GM23338 (cell line): Measurements from ENCODE around the gene CELF2. TPM values are rescaled to one million over a fixed set of nuclear protein-coding genes. Genes with fewer than 3 reads are reported as not detected.

Experiments used
- ATAC-seq: fragments of 200-7000 bp; cut with Tn5 transposase; 3 replicates; pipeline ENCODE4 v1.9.1; 2020
- DNase-seq: peaks from one replicate; pipeline ENCODE4 v3.0.0-alpha.2; 2015; ENCODE audit warnings: low spot score
- H2AFZ ChIP-seq: fragments of 200-600 bp; sonication (generic); 2 replicates; pipeline ENCODE4 v1.8.0; 2016; ENCODE audit warnings: antibody characterized with exemption, mild to moderate bottlenecking, moderate library complexity
- H3F3A ChIP-seq: fragments of 200-600 bp; sonication (generic); replicated peaks from 2 replicates; pipeline ENCODE4 v1.8.0; 2017; ENCODE audit warnings: antibody characterized with exemption, mixed run types, low read depth
- H3K27ac ChIP-seq: fragments of 200-600 bp; sonication (generic); 2 replicates; pipeline ENCODE4 v1.6.1; 2016; ENCODE audit warnings: low read depth
- H3K27me3 ChIP-seq: fragments of 200-600 bp; sonication (generic); 2 replicates; pipeline ENCODE4 v1.8.0; 2016; ENCODE audit warnings: mild to moderate bottlenecking, mixed run types, moderate library complexity; ENCODE audit not compliant: insufficient read depth
- H3K36me3 ChIP-seq: fragments of 200-600 bp; sonication (generic); 2 replicates; pipeline ENCODE4 v1.8.0; 2016; ENCODE audit warnings: mild to moderate bottlenecking; ENCODE audit not compliant: insufficient read depth
- H3K4me1 ChIP-seq: fragments of 200-600 bp; sonication (generic); 2 replicates; pipeline ENCODE4 v1.8.0; 2016; ENCODE audit warnings: mild to moderate bottlenecking, moderate library complexity; ENCODE audit not compliant: insufficient read depth
- H3K4me2 ChIP-seq: fragments of 200-600 bp; sonication (generic); 2 replicates; pipeline ENCODE4 v1.7.1; 2017; ENCODE audit warnings: mixed run types
- H3K4me3 ChIP-seq: fragments of 200-600 bp; sonication (generic); 2 replicates; pipeline ENCODE4 v1.6.1; 2016; ENCODE audit warnings: mixed run types
- H3K79me2 ChIP-seq: fragments of 200-600 bp; sonication (generic); replicated peaks from 2 replicates; pipeline ENCODE4 v1.8.0; 2017; ENCODE audit warnings: mild to moderate bottlenecking; ENCODE audit not compliant: insufficient read depth
- H3K9me2 ChIP-seq: fragments of 200-600 bp; sonication (generic); 2 replicates; pipeline ENCODE4 v1.8.0; 2017; ENCODE audit not compliant: insufficient read depth
- H4K20me1 ChIP-seq: fragments of 200-600 bp; sonication (generic); replicated peaks from 2 replicates; pipeline ENCODE4 v1.8.0; 2017; ENCODE audit warnings: mild to moderate bottlenecking; ENCODE audit not compliant: insufficient read depth
- H3K27ac Mint-ChIP-seq: 2 replicates; pipeline ENCODE4 v1.8.0; 2020; ENCODE audit warnings: inconsistent platforms, mild to moderate bottlenecking, moderate library complexity, mixed read lengths
- H3K27me3 Mint-ChIP-seq: 3 replicates; pipeline ENCODE4 v1.8.0; 2022; ENCODE audit warnings: low read depth, mild to moderate bottlenecking, moderate library complexity, mixed read lengths, inconsistent platforms; ENCODE audit not compliant: insufficient read depth, poor library complexity
- H3K36me3 Mint-ChIP-seq: 3 replicates; pipeline ENCODE4 v1.8.0; 2021; ENCODE audit warnings: low read depth, mild to moderate bottlenecking, inconsistent platforms, moderate library complexity, mixed read lengths
- H3K4me1 Mint-ChIP-seq: 3 replicates; pipeline ENCODE4 v1.8.0; 2020; ENCODE audit warnings: mild to moderate bottlenecking, inconsistent platforms, mixed read lengths
- H3K4me3 Mint-ChIP-seq: 3 replicates; pipeline ENCODE4 v1.8.0; 2021; ENCODE audit warnings: moderate library complexity, mild to moderate bottlenecking, inconsistent platforms, mixed read lengths
- H3K9me3 Mint-ChIP-seq: 3 replicates; pipeline ENCODE4 v1.8.0; 2020; ENCODE audit warnings: moderate library complexity, mild to moderate bottlenecking, inconsistent platforms, mixed read lengths
- CREB1 ChIP-seq: fragments of 250-450 bp; sonication (Bioruptor Pico); IDR thresholded peaks from 2 replicates; pipeline ENCODE4 v1.5.0; 2020; ENCODE audit warnings: low read depth, mild to moderate bottlenecking, moderate library complexity
- EZH2 ChIP-seq: fragments of 200-600 bp; sonication (generic); IDR thresholded peaks from one replicate; pipeline ENCODE4 v1.8.0; 2017; ENCODE audit warnings: antibody characterized with exemption, mild to moderate bottlenecking, low read depth; ENCODE audit not compliant: unreplicated experiment
- EZH2phosphoT487 ChIP-seq: fragments of 200-600 bp; sonication (generic); IDR thresholded peaks from one replicate; pipeline ENCODE4 v1.8.1; 2018; ENCODE audit warnings: antibody characterized with exemption; ENCODE audit not compliant: unreplicated experiment
- JUNB ChIP-seq: IDR thresholded peaks from one replicate; pipeline ENCODE4 v1.6.1; 2016; ENCODE audit warnings: antibody characterized with exemption; ENCODE audit not compliant: unreplicated experiment
- NANOG ChIP-seq: IDR thresholded peaks from 2 replicates; pipeline ENCODE4 v1.6.1; 2016; ENCODE audit warnings: antibody characterized with exemption, borderline replicate concordance
- POLR2AphosphoS5 ChIP-seq: IDR thresholded peaks from 2 replicates; pipeline ENCODE4 v1.6.1; 2016; ENCODE audit warnings: antibody characterized with exemption, low read depth
- STAT1 ChIP-seq: IDR thresholded peaks from one replicate; pipeline ENCODE4 v1.6.1; 2016; ENCODE audit warnings: antibody characterized with exemption; ENCODE audit not compliant: unreplicated experiment
- ZNF114 ChIP-seq: fragments of 250-450 bp; sonication (Bioruptor Pico); IDR thresholded peaks from 2 replicates; pipeline ENCODE4 v1.5.0; 2020; ENCODE audit warnings: mild to moderate bottlenecking, moderate library complexity
- ZNF331 ChIP-seq: fragments of 250-450 bp; sonication (Bioruptor Pico); IDR thresholded peaks from 2 replicates; pipeline ENCODE4 v1.5.0; 2020; ENCODE audit warnings: low read depth, mild to moderate bottlenecking, moderate library complexity
- long read RNA-seq: library from polyadenylated mRNA; unstranded; transcript quantifications from one replicate; pipeline ENCODE4 v2.0.0, GENCODE V29; 2020; ENCODE audit not compliant: unreplicated experiment
- polyA plus RNA-seq: library from polyadenylated mRNA; unstranded; fragments of >200 nt; fragmentation: Nextera tagmentation; extraction: Ambion mirVana; gene quantifications from 2 replicates; pipeline ENCODE4 v1.2.1, GENCODE V29; 2016
- total RNA-seq: library from RNA; depleted of rRNA; stranded (reverse); fragments of >200 nt; shearing (Covaris generic); gene quantifications from 2 replicates; pipeline ENCODE4 v1.2.3, GENCODE V29; 2014; rRNA removed
- TF ChIP-seq, protein P1 (sequence below): IDR thresholded peaks from 2 replicates; pipeline ENCODE4 v1.6.1; 2016; ENCODE audit warnings: antibody characterized with exemption
- TF ChIP-seq, protein P2 (sequence below), 2 experiments: fragments of 200-600 bp in 1 of 2; sonication (generic) in 1 of 2; conservative IDR thresholded peaks; 2 replicates each; pipeline versions ENCODE4 v1.5.1 to v1.6.1; 2016 to 2017; ENCODE audit warnings: antibody characterized with exemption in 2 of 2, low read depth in 2 of 2, mild to moderate bottlenecking in 2 of 2, moderate library complexity in 1 of 2
- TF ChIP-seq, protein P3 (sequence below): IDR thresholded peaks from one replicate; pipeline ENCODE4 v1.6.1; 2018; ENCODE audit warnings: antibody characterized with exemption; ENCODE audit not compliant: unreplicated experiment
- TF ChIP-seq, protein P4 (sequence below): fragments of 250-450 bp; sonication (Bioruptor Pico); IDR thresholded peaks from 2 replicates; pipeline ENCODE4 v1.5.0; 2020; ENCODE audit warnings: mild to moderate bottlenecking, moderate library complexity

CELF2 gene
- total RNA-seq (22.5 and 22.9 TPM in 2 replicates), polyA plus RNA-seq (16.0 and 18.1 TPM in 2 replicates)
- long read RNA-seq, partial matches to known transcripts, result 2 of 18 reads
- long read RNA-seq, other reads (novel, unspliced or antisense), result 13 of 18 reads

DNA sequence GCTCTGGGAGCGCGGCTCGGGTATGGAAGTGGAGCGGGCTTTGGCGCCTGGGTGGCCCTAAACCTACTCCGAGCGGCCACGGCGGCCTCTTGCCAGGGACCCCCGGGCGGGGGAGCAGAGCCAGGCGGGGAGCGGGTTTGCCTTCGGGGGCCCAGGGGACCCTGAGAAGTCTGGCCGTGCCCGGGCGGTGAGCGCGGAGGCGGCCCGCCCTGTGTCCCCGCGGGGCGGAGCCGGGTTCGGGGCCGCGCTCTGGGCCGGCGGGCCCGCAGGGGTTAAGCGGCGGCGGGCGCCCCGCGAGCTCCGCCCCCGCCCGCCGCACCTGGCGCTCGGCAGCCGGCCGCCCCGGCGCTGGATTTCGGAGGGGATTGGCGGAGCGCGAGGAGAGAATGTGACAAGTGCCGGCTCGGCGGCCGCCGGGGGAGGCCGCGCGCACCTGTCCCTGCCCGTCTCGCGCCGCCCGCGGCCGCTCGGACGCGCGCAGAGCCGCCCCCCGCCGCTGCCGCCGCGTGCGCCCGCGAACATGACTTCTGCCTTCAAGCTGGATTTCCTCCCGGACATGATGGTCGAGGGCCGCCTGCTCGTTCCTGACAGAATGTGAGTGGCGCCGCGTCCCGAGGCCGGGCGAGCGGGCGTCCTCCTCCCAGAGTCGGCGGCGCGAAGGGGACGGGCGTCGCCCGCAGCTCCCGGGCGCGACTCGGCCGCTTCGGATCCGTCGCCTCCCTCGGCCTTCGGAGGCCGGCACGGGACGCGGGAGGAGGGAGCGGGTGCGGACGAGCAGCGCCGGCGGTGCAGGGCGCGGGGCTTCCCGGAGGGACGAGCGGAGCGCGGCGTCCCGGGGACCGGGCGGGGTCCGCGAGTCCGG is at the start of gene CELF2:
Gene CELF2, plus strand, starts transcription at position 303 of the 862 bp plus-strand sequence. Its CDS starts 218 bp downstream, at position 521.
- TF ChIP-seq EZH2phosphoT487 (no peak), CREB1 (CRISPR knock-in tag) (no peak), ZNF114 (CRISPR knock-in tag) (no peak), JUNB (no peak), POLR2AphosphoS5 (no peak), ZNF331 (no peak), NANOG (no peak), STAT1 (no peak), EZH2 (no peak)
- TF ChIP-seq, protein P1, sequence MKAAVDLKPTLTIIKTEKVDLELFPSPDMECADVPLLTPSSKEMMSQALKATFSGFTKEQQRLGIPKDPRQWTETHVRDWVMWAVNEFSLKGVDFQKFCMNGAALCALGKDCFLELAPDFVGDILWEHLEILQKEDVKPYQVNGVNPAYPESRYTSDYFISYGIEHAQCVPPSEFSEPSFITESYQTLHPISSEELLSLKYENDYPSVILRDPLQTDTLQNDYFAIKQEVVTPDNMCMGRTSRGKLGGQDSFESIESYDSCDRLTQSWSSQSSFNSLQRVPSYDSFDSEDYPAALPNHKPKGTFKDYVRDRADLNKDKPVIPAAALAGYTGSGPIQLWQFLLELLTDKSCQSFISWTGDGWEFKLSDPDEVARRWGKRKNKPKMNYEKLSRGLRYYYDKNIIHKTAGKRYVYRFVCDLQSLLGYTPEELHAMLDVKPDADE, result no peak
- TF ChIP-seq, protein P2, sequence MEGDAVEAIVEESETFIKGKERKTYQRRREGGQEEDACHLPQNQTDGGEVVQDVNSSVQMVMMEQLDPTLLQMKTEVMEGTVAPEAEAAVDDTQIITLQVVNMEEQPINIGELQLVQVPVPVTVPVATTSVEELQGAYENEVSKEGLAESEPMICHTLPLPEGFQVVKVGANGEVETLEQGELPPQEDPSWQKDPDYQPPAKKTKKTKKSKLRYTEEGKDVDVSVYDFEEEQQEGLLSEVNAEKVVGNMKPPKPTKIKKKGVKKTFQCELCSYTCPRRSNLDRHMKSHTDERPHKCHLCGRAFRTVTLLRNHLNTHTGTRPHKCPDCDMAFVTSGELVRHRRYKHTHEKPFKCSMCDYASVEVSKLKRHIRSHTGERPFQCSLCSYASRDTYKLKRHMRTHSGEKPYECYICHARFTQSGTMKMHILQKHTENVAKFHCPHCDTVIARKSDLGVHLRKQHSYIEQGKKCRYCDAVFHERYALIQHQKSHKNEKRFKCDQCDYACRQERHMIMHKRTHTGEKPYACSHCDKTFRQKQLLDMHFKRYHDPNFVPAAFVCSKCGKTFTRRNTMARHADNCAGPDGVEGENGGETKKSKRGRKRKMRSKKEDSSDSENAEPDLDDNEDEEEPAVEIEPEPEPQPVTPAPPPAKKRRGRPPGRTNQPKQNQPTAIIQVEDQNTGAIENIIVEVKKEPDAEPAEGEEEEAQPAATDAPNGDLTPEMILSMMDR (conservative IDR thresholded peaks at IDR 0.05; ENCODE audit: low read depth in 2 of 2), result no peak
- TF ChIP-seq, protein P3, sequence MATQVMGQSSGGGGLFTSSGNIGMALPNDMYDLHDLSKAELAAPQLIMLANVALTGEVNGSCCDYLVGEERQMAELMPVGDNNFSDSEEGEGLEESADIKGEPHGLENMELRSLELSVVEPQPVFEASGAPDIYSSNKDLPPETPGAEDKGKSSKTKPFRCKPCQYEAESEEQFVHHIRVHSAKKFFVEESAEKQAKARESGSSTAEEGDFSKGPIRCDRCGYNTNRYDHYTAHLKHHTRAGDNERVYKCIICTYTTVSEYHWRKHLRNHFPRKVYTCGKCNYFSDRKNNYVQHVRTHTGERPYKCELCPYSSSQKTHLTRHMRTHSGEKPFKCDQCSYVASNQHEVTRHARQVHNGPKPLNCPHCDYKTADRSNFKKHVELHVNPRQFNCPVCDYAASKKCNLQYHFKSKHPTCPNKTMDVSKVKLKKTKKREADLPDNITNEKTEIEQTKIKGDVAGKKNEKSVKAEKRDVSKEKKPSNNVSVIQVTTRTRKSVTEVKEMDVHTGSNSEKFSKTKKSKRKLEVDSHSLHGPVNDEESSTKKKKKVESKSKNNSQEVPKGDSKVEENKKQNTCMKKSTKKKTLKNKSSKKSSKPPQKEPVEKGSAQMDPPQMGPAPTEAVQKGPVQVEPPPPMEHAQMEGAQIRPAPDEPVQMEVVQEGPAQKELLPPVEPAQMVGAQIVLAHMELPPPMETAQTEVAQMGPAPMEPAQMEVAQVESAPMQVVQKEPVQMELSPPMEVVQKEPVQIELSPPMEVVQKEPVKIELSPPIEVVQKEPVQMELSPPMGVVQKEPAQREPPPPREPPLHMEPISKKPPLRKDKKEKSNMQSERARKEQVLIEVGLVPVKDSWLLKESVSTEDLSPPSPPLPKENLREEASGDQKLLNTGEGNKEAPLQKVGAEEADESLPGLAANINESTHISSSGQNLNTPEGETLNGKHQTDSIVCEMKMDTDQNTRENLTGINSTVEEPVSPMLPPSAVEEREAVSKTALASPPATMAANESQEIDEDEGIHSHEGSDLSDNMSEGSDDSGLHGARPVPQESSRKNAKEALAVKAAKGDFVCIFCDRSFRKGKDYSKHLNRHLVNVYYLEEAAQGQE, result no peak
- TF ChIP-seq, protein P4, sequence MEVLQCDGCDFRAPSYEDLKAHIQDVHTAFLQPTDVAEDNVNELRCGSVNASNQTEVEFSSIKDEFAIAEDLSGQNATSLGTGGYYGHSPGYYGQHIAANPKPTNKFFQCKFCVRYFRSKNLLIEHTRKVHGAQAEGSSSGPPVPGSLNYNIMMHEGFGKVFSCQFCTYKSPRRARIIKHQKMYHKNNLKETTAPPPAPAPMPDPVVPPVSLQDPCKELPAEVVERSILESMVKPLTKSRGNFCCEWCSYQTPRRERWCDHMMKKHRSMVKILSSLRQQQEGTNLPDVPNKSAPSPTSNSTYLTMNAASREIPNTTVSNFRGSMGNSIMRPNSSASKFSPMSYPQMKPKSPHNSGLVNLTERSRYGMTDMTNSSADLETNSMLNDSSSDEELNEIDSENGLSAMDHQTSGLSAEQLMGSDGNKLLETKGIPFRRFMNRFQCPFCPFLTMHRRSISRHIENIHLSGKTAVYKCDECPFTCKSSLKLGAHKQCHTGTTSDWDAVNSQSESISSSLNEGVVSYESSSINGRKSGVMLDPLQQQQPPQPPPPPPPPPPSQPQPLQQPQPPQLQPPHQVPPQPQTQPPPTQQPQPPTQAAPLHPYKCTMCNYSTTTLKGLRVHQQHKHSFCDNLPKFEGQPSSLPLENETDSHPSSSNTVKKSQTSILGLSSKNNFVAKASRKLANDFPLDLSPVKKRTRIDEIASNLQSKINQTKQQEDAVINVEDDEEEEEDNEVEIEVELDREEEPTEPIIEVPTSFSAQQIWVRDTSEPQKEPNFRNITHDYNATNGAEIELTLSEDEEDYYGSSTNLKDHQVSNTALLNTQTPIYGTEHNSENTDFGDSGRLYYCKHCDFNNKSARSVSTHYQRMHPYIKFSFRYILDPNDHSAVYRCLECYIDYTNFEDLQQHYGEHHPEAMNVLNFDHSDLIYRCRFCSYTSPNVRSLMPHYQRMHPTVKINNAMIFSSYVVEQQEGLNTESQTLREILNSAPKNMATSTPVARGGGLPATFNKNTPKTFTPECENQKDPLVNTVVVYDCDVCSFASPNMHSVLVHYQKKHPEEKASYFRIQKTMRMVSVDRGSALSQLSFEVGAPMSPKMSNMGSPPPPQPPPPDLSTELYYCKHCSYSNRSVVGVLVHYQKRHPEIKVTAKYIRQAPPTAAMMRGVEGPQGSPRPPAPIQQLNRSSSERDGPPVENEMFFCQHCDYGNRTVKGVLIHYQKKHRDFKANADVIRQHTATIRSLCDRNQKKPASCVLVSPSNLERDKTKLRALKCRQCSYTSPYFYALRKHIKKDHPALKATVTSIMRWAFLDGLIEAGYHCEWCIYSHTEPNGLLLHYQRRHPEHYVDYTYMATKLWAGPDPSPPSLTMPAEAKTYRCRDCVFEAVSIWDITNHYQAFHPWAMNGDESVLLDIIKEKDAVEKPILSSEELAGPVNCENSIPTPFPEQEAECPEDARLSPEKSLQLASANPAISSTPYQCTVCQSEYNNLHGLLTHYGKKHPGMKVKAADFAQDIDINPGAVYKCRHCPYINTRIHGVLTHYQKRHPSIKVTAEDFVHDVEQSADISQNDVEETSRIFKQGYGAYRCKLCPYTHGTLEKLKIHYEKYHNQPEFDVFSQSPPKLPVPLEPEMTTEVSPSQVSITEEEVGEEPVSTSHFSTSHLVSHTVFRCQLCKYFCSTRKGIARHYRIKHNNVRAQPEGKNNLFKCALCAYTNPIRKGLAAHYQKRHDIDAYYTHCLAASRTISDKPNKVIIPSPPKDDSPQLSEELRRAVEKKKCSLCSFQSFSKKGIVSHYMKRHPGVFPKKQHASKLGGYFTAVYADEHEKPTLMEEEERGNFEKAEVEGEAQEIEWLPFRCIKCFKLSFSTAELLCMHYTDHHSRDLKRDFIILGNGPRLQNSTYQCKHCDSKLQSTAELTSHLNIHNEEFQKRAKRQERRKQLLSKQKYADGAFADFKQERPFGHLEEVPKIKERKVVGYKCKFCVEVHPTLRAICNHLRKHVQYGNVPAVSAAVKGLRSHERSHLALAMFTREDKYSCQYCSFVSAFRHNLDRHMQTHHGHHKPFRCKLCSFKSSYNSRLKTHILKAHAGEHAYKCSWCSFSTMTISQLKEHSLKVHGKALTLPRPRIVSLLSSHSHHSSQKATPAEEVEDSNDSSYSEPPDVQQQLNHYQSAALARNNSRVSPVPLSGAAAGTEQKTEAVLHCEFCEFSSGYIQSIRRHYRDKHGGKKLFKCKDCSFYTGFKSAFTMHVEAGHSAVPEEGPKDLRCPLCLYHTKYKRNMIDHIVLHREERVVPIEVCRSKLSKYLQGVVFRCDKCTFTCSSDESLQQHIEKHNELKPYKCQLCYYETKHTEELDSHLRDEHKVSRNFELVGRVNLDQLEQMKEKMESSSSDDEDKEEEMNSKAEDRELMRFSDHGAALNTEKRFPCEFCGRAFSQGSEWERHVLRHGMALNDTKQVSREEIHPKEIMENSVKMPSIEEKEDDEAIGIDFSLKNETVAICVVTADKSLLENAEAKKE (CRISPR knock-in tag), result no peak
- Histone ChIP-seq H3K27ac (peak within 1 kb of the TSS; percentile 75; the same call in 1 of the 2 replicates), H3K4me1 (peaks cover 41% of the 10 kb centered on the region), H2AFZ (peak within 1 kb of the TSS; percentile 78), H3K4me2 (peak within 1 kb of the TSS; percentile 92), H3K79me2 (peaks cover 18% of the 10 kb centered on the region; the same call in 1 of the 2 replicates), H4K20me1 (no peaks in the 10 kb centered on the region), H3F3A (no peaks in the 10 kb centered on the region), H3K36me3 (no peaks in the 10 kb centered on the region), H3K27me3 (peaks cover 34% of the 10 kb centered on the region), H3K9me2 (no peaks in the 10 kb centered on the region), H3K4me3 (peak within 1 kb of the TSS; percentile 72)
- Mint-ChIP-seq H3K9me3 (no peaks in the 10 kb centered on the region), H3K27ac (peak within 1 kb of the TSS; percentile 81; the same call in 1 of the 2 replicates), H3K36me3 (no peaks in the 10 kb centered on the region), H3K4me1 (peaks cover 55% of the 10 kb centered on the region), H3K27me3 (peaks cover 11% of the 10 kb centered on the region), H3K4me3 (peak within 1 kb of the TSS; percentile 85)
- peak; percentile 86 for ATAC-seq
- DNase-seq, result peak; percentile 90
